IMR-90 (cell line): ENCODE data around the gene GPR62. TPM values are rescaled to one million over a fixed set of nuclear protein-coding genes. Genes with fewer than 3 reads are reported as not detected.

Experiments used
- ATAC-seq: fragments of 200-7000 bp; cut with Tn5 transposase; 2 replicates; pipeline ENCODE4 v1.9.1; 2020; ENCODE audit warnings: low read depth, mild to moderate bottlenecking, moderate library complexity
- BruUV-seq: library from RNA; stranded (reverse); fragments of 400-500 nt; replicated peaks from 2 replicates; lab custom pipeline; 2021; lab: Mats Ljungman, UMichigan
- CTCF ChIA-PET: fragments of 300-600 bp; formaldehyde crosslinking; extraction: SDS; loops from one replicate; lab custom pipeline; 2021; ENCODE audit warnings: antibody characterized with exemption; lab: Yijun Ruan, JAX
- POLR2A ChIA-PET: fragments of 300-600 bp; sonication (Branson Sonifier 250); formaldehyde crosslinking; loops from one replicate; lab custom pipeline; 2022; ENCODE audit warnings: antibody characterized with exemption; ENCODE audit not compliant: unreplicated experiment; lab: Charles Lee
- DNase-seq: peaks from one replicate; pipeline ENCODE4 v3.0.0; 2013
- H2AFZ ChIP-seq: replicated peaks from 2 replicates; pipeline ENCODE3; 2013; ENCODE audit warnings: low read length, mild to moderate bottlenecking; ENCODE audit not compliant: poor library complexity
- H2AK5ac ChIP-seq: 2 replicates; pipeline ENCODE4 v1.6.1; 2013; ENCODE audit warnings: low read depth, low read length, inconsistent platforms
- H2AK9ac ChIP-seq: replicated peaks from 2 replicates; pipeline ENCODE3; 2013; ENCODE audit warnings: mild to moderate bottlenecking, low read depth, low read length, moderate library complexity; ENCODE audit not compliant: poor library complexity
- H2BK120ac ChIP-seq: 2 replicates; pipeline ENCODE4 v1.6.1; 2013; ENCODE audit warnings: low read depth, low read length, inconsistent platforms
- H2BK15ac ChIP-seq: 3 replicates; pipeline ENCODE4 v1.6.1; 2013; ENCODE audit warnings: low read depth, low read length, inconsistent platforms
- H2BK20ac ChIP-seq: 2 replicates; pipeline ENCODE4 v1.6.1; 2013; ENCODE audit warnings: low read depth, mild to moderate bottlenecking, inconsistent platforms, low read length, moderate library complexity
- H2BK5ac ChIP-seq: 2 replicates; pipeline ENCODE4 v1.6.1; 2013; ENCODE audit warnings: mild to moderate bottlenecking, low read depth, low read length, inconsistent platforms; ENCODE audit not compliant: poor library complexity, severe bottlenecking
- H3K14ac ChIP-seq: replicated peaks from 2 replicates; pipeline ENCODE4 v1.6.1; 2013; ENCODE audit warnings: low read depth, low read length, inconsistent platforms
- H3K18ac ChIP-seq: 2 replicates; pipeline ENCODE4 v1.6.1; 2013; ENCODE audit warnings: low read depth, low read length, control low read depth
- H3K23ac ChIP-seq: 2 replicates; pipeline ENCODE4 v1.6.1; 2013; ENCODE audit warnings: low read depth, low read length, inconsistent platforms
- H3K27ac ChIP-seq: 2 replicates; pipeline ENCODE4 v1.5.1; 2013; ENCODE audit warnings: mild to moderate bottlenecking, control low read depth, low read length; ENCODE audit not compliant: insufficient read depth
- H3K27me3 ChIP-seq: 2 replicates; pipeline ENCODE4 v1.6.1; 2013; ENCODE audit warnings: low read length; ENCODE audit not compliant: control insufficient read depth, insufficient read depth
- H3K36me3 ChIP-seq: 2 replicates; pipeline ENCODE4 v1.6.1; 2013; ENCODE audit warnings: low read length, mixed read lengths; ENCODE audit not compliant: control insufficient read depth, insufficient read depth
- H3K4ac ChIP-seq: 2 replicates; pipeline ENCODE4 v1.6.1; 2013; ENCODE audit warnings: low read depth, low read length, inconsistent platforms
- H3K4me1 ChIP-seq: 2 replicates; pipeline ENCODE4 v1.6.1; 2013; ENCODE audit warnings: low read length, mixed read lengths; ENCODE audit not compliant: control insufficient read depth, insufficient read depth
- H3K4me2 ChIP-seq: 2 replicates; pipeline ENCODE4 v1.6.1; 2013; ENCODE audit warnings: low read depth, mild to moderate bottlenecking, control low read depth, low read length, moderate library complexity
- H3K4me3 ChIP-seq: 2 replicates; pipeline ENCODE4 v1.5.1; 2013; ENCODE audit warnings: low read depth, mild to moderate bottlenecking, control low read depth, low read length, moderate library complexity; ENCODE audit not compliant: insufficient read depth
- H3K56ac ChIP-seq: 2 replicates; pipeline ENCODE4 v1.6.1; 2013; ENCODE audit warnings: low read length, inconsistent platforms; ENCODE audit not compliant: insufficient read depth; ENCODE audit errors: extremely low read depth
- H3K79me1 ChIP-seq, 2 experiments: 2 replicates each; pipeline ENCODE4 v1.6.1; 2013; ENCODE audit warnings: low read length in 2 of 2, inconsistent platforms in 1 of 2, low read depth in 1 of 2
- H3K9ac ChIP-seq: 2 replicates; pipeline ENCODE4 v1.6.1; 2013; ENCODE audit warnings: low read depth, low read length, control low read depth
- H3K9me1 ChIP-seq: 2 replicates; pipeline ENCODE4 v1.6.1; 2013; ENCODE audit warnings: low read length, inconsistent platforms; ENCODE audit not compliant: insufficient read depth
- H3K9me3 ChIP-seq: 2 replicates; pipeline ENCODE4 v1.6.1; 2013; ENCODE audit warnings: low read length; ENCODE audit not compliant: control insufficient read depth, insufficient read depth
- H4K20me1 ChIP-seq: 2 replicates; pipeline ENCODE4 v1.6.1; 2013; ENCODE audit warnings: low read length, inconsistent platforms; ENCODE audit not compliant: insufficient read depth
- H4K5ac ChIP-seq: 2 replicates; pipeline ENCODE4 v1.6.1; 2013; ENCODE audit warnings: mild to moderate bottlenecking, low read depth, low read length, control low read depth
- H4K8ac ChIP-seq, 2 experiments: 2 replicates each; pipeline ENCODE4 v1.6.1; 2013; ENCODE audit warnings: low read depth in 2 of 2, low read length in 2 of 2, control low read depth in 1 of 2, inconsistent platforms in 1 of 2
- H4K91ac ChIP-seq: 2 replicates; pipeline ENCODE4 v1.6.1; 2013; ENCODE audit warnings: low read depth, low read length, inconsistent platforms; ENCODE audit not compliant: insufficient read depth
- CHD1 ChIP-seq: IDR thresholded peaks from 2 replicates; pipeline ENCODE4 v1.6.1; 2012; ENCODE audit warnings: low read depth, low read length, improper control_type of control experiment
- FOS ChIP-seq: fragments of 150-350 bp; IDR thresholded peaks from 2 replicates; pipeline ENCODE4 v1.6.1; 2016; ENCODE audit warnings: low read depth, low read length
- MXI1 ChIP-seq: IDR thresholded peaks from 2 replicates; pipeline ENCODE4 v1.6.1; 2012; ENCODE audit warnings: low read depth, mild to moderate bottlenecking, low read length, moderate library complexity, borderline replicate concordance
- NFE2L2 ChIP-seq: fragments of 150-350 bp; IDR thresholded peaks from 2 replicates; pipeline ENCODE4 v1.6.1; 2016; ENCODE audit warnings: low read depth, mild to moderate bottlenecking, low read length
- RAD21 ChIP-seq: IDR thresholded peaks from 2 replicates; pipeline ENCODE4 v1.6.1; 2012; ENCODE audit warnings: low read length, improper control_type of control experiment
- RCOR1 ChIP-seq: IDR thresholded peaks from 2 replicates; pipeline ENCODE4 v1.6.1; 2012; ENCODE audit warnings: mild to moderate bottlenecking, low read length, improper control_type of control experiment; ENCODE audit not compliant: insufficient replicate concordance
- RFX5 ChIP-seq: IDR thresholded peaks from 2 replicates; pipeline ENCODE4 v1.8.0; 2012; ENCODE audit warnings: low read depth, mild to moderate bottlenecking, low read length, moderate library complexity
- WGBS, 2 experiments: methylation state at CpG; one replicate each; pipeline versions ENCODE4 v1.1.5 to v1.1.7; 2013; ENCODE audit warnings: missing lambda C conversion rate in 2 of 2; ENCODE audit not compliant: insufficient read length in 1 of 2; ENCODE audit errors: extremely low coverage in 2 of 2; 5-methylcytosine and 5-hydroxymethylcytosine counted together
- dilution Hi-C: fragments of 300-500 bp; cut with HindIII; formaldehyde crosslinking; loops from one replicate; pipeline ENCODE4 v1.14.3; 2018; ENCODE audit warnings: low sequenced_read_pairs; ENCODE audit not compliant: unreplicated experiment
- in situ Hi-C: fragments of 300-500 bp; cut with MboI; formaldehyde crosslinking; loops from 3 replicates; pipeline ENCODE4 v1.14.3; 2019; ENCODE audit warnings: low sequenced_read_pairs, inconsistent platforms, mixed read lengths
- intact Hi-C: fragments of 100-400 bp; cut with micrococcal nuclease; formaldehyde crosslinking; loops from 2 replicates; pipeline ENCODE4 v1.10.0; 2022
- polyA plus RNA-seq, 3 experiments: library from polyadenylated mRNA; depleted of rRNA; stranded (reverse); fragments of >200 nt; gene quantifications; 2 replicates each; pipeline ENCODE4 v1.2.3, GENCODE V29; 2012; ENCODE audit warnings: low replicate concordance in 1 of 3
- total RNA-seq: library from RNA; depleted of rRNA; stranded (reverse); fragments of >200 nt; gene quantifications from 2 replicates; pipeline ENCODE4 v1.2.3, GENCODE V29; 2012
- TF ChIP-seq, protein P1 (sequence below): conservative IDR thresholded peaks from 2 replicates; pipeline ENCODE4 v1.5.1; 2012; ENCODE audit warnings: mild to moderate bottlenecking, low read depth, low read length, improper control_type of control experiment

Gene GPR62
- total and polyA plus RNA-seq, 2 of the 4 experiments (the other 2 are of a cell fraction), result under 0.01 TPM; not detected in 1

- peak overlapping the region; percentile 84 for H2BK5ac ChIP-seq
- H3K9me1 ChIP-seq, result peaks cover 7% of the 10 kb centered on the region
- peaks cover 4% of the 10 kb centered on the region for H4K20me1 ChIP-seq
- H4K91ac ChIP-seq, result peak overlapping the region; percentile 78
- ChIA-PET POLR2A (interaction anchor here (1.0 kb wide), 2 partner anchors 9 to 26 kb away, joined by 3 to 6 read pairs; no protein-coding TSS in a partner anchor), CTCF (interaction anchor here (1.3 kb wide), 1 partner anchor 10 kb away, joined by 3 read pairs; the partner anchor contains the start of gene ABHD14B)
- H2AK9ac ChIP-seq, result peak overlapping the region; percentile 96
- H3K9me3 ChIP-seq, result no peaks in the 10 kb centered on the region
- H3K36me3 ChIP-seq, result no peaks in the 10 kb centered on the region; the same call in 1 of the 2 replicates
- peak overlapping the region; percentile 80 for H3K56ac ChIP-seq
- H3K4ac ChIP-seq, result peak overlapping the region; percentile 84
- H4K8ac ChIP-seq, result peak overlapping the region; percentile 45 to 79
- H2BK20ac ChIP-seq, result peak overlapping the region; percentile 48; the same call in 1 of the 2 replicates
- H4K5ac ChIP-seq, result peak overlapping the region; percentile 61
- DNase-seq (no peak), ATAC-seq (no peak)
- peaks cover 12% of the 10 kb centered on the region for H3K4me1 ChIP-seq
- intact Hi-C loops (loop anchor here (2.0 kb wide), 1 partner anchor 41 kb away; the partner anchor contains the start of gene PARP3), in situ Hi-C loops (no loop called here), dilution Hi-C loops (no loop called here)
- peaks cover 5 to 50% of the 10 kb centered on the region in 2 experiments; a peak in 3 of 4 replicates for H3K79me1 ChIP-seq
- H2AK5ac ChIP-seq, result peak overlapping the region; percentile 98
- no peak overlapping the region; the same call in 2 of the 3 replicates for H2BK15ac ChIP-seq
- TF ChIP-seq RAD21 (no peak), FOS (no peak), MXI1 (no peak), CHD1 (no peak), RFX5 (no peak), RCOR1 (no peak), NFE2L2 (no peak)
- TF ChIP-seq, protein P1, sequence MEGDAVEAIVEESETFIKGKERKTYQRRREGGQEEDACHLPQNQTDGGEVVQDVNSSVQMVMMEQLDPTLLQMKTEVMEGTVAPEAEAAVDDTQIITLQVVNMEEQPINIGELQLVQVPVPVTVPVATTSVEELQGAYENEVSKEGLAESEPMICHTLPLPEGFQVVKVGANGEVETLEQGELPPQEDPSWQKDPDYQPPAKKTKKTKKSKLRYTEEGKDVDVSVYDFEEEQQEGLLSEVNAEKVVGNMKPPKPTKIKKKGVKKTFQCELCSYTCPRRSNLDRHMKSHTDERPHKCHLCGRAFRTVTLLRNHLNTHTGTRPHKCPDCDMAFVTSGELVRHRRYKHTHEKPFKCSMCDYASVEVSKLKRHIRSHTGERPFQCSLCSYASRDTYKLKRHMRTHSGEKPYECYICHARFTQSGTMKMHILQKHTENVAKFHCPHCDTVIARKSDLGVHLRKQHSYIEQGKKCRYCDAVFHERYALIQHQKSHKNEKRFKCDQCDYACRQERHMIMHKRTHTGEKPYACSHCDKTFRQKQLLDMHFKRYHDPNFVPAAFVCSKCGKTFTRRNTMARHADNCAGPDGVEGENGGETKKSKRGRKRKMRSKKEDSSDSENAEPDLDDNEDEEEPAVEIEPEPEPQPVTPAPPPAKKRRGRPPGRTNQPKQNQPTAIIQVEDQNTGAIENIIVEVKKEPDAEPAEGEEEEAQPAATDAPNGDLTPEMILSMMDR, result no peak
- H3K18ac ChIP-seq, result peak overlapping the region; percentile 5
- BruUV-seq, result no TSS peak
- H3K4me2 ChIP-seq, result peak overlapping the region; percentile 88
- peak overlapping the region; percentile 90 for H3K27ac ChIP-seq
- H3K27me3 ChIP-seq, result no peaks in the 10 kb centered on the region
- H2AFZ ChIP-seq, result peak overlapping the region; percentile 85
- peak overlapping the region; percentile 63 for H3K4me3 ChIP-seq
- H3K9ac ChIP-seq, result peak overlapping the region; percentile 34
- H3K14ac ChIP-seq, result peak overlapping the region; percentile 71
- H3K23ac ChIP-seq, result peak overlapping the region; percentile 67; the same call in 1 of the 2 replicates
- peak overlapping the region; percentile 43; the same call in 1 of the 2 replicates for H2BK120ac ChIP-seq
- 75% methylated on average over 16 of the region's 22 CpGs; no CpG with 5 or more reads in 1 of the 2 experiments for WGBS, 2 experiments
These were observed 28.5 kb downstream of the GPR62 start for GRCh38 chr3:51983578-51984268.
